ENCODE data around the gene CSF3R. TPM values are rescaled to one million over a fixed set of nuclear protein-coding genes. Genes with fewer than 3 reads are reported as not detected.

CSF3R gene
- total RNA-seq, 1 experiment from 2014 or later = not detected

DNA sequence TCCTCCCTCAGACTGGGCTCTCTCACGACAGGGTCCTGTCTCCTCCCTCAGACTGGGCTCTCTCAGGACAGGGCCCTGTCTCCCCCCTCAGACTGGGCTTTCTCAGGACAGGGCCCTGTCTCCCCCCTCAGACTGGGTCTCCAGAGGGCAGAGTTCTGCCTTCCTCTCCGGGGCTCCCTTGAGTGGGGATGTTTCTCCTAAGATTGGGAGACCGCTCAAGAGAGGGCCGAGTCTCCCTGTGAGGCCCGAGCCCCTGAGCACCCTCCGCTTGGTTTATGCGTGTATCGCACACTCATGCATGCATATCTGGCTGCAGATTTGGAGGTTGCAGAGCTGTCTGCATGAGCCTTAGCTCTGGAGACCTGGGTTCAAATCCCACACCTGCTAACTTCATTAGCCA lies 39.3 kb upstream of the CSF3R start:
- H3K9me3 ChIP-seq (ENCODE audit: control insufficient read depth, low read depth, low read length) = no peaks in the 10 kb centered on the region
- DNase-seq = no peak

More for the DNA sequence above, 39.3 kb upstream of the CSF3R start:
- Histone ChIP-seq H2BK20ac (ENCODE audit: low read depth, low read length, poor library complexity, severe bottlenecking) (no peak overlapping the region), H3K14ac (ENCODE audit: insufficient read depth, low read length) (no peak overlapping the region), H3K23ac (ENCODE audit: insufficient read length, low read depth, low read length) (no peak overlapping the region), H3K4me2 (ENCODE audit: insufficient read depth, insufficient read length, low read length) (no peak overlapping the region), H2AFZ (ENCODE audit: low read length) (no peak overlapping the region), H4K5ac (ENCODE audit: insufficient read length, low read depth, low read length) (no peak overlapping the region), H2BK12ac (ENCODE audit: insufficient read length, low read depth, low read length) (no peak overlapping the region), H4K20me1 (ENCODE audit: control insufficient read depth, insufficient read depth, insufficient read length) (no peaks in the 10 kb centered on the region), H2AK5ac (ENCODE audit: insufficient read length, low read length) (no peak overlapping the region), H3K27me3 (ENCODE audit: insufficient read depth, low read length) (no peaks in the 10 kb centered on the region), H3K79me2 (ENCODE audit: insufficient read depth, low read length) (no peaks in the 10 kb centered on the region), H3K9ac (ENCODE audit: extremely low read depth, insufficient read length, low read length) (no peak overlapping the region), H3K27ac (ENCODE audit: insufficient read length, low read depth, low read length) (no peak overlapping the region), H2BK15ac (ENCODE audit: low read depth, low read length) (no peak overlapping the region), H2BK5ac (ENCODE audit: insufficient read length, low read length) (no peak overlapping the region), H4K8ac (replicated peaks; ENCODE audit: insufficient read length, low read depth, low read length) (no peak overlapping the region), H3K23me2 (ENCODE audit: insufficient read length, low read depth, low read length, poor library complexity, severe bottlenecking) (no peaks in the 10 kb centered on the region), H3T11ph (ENCODE audit: low read length) (no peak overlapping the region), H3K79me1 (ENCODE audit: insufficient read depth, low read depth, low read length, poor library complexity, severe bottlenecking) (no peaks in the 10 kb centered on the region), H3K56ac (ENCODE audit: insufficient read length, low read depth, low read length) (no peak overlapping the region), H3K4ac (ENCODE audit: low read depth, low read length) (no peak overlapping the region), H2BK120ac (ENCODE audit: low read depth, low read length, poor library complexity, severe bottlenecking) (no peak overlapping the region), H4K91ac (ENCODE audit: insufficient read length, low read depth, low read length) (no peak overlapping the region), H3K4me1 (ENCODE audit: insufficient read depth, low read length) (peaks cover 8% of the 10 kb centered on the region; the same call in 1 of the 2 replicates), H3K18ac (ENCODE audit: insufficient read length, low read depth, low read length) (no peak overlapping the region)
- H3K27ac Mint-ChIP-seq = no peak overlapping the region; a peak in 1 of 7 replicates
- peaks cover 23 to 25% of the 10 kb centered on the region in 2 experiments for H3K4me1 Mint-ChIP-seq
- no CpG with 5 or more reads among the region's 8 CpGs for WGBS (ENCODE audit: extremely low coverage, insufficient read length, low lambda C conversion rate)
- TF ChIP-seq, protein P1, sequence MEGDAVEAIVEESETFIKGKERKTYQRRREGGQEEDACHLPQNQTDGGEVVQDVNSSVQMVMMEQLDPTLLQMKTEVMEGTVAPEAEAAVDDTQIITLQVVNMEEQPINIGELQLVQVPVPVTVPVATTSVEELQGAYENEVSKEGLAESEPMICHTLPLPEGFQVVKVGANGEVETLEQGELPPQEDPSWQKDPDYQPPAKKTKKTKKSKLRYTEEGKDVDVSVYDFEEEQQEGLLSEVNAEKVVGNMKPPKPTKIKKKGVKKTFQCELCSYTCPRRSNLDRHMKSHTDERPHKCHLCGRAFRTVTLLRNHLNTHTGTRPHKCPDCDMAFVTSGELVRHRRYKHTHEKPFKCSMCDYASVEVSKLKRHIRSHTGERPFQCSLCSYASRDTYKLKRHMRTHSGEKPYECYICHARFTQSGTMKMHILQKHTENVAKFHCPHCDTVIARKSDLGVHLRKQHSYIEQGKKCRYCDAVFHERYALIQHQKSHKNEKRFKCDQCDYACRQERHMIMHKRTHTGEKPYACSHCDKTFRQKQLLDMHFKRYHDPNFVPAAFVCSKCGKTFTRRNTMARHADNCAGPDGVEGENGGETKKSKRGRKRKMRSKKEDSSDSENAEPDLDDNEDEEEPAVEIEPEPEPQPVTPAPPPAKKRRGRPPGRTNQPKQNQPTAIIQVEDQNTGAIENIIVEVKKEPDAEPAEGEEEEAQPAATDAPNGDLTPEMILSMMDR (conservative IDR thresholded peaks at IDR 0.05) = no peak
- no peaks in the 10 kb centered on the region for H3K36me3 Mint-ChIP-seq (ENCODE audit: insufficient read depth in 1 of 3, low read depth in 3 of 3)
- H3K4me3 Mint-ChIP-seq = no peak overlapping the region
- H3K9me3 Mint-ChIP-seq = no peaks in the 10 kb centered on the region
- H3K27me3 Mint-ChIP-seq (ENCODE audit: low read depth) = no peaks in the 10 kb centered on the region

All from H9 (cell line).